Endothelial cell of umbilical vein (primary cell): Measurements from ENCODE around the gene PRDM2.

Experiments
- CTCF ChIP-seq, 2 donors: IDR thresholded peaks; 1 replicate in 1 of 2; 2 replicates in 1 of 2; pipeline ENCODE4 v1.5.1; 2011; ENCODE audit warnings: low read length in 2 of 2, mild to moderate bottlenecking in 2 of 2, moderate library complexity in 2 of 2, control low read depth in 1 of 2, inconsistent platforms in 1 of 2, low read depth in 1 of 2; ENCODE audit not compliant: insufficient read depth in 1 of 2; ENCODE audit errors: extremely low read depth in 1 of 2
- EZH2 ChIP-seq: IDR thresholded peaks from 2 replicates; pipeline ENCODE4 v1.6.1; 2012; ENCODE audit warnings: borderline replicate concordance, low read depth, mild to moderate bottlenecking, moderate library complexity, low read length, inconsistent platforms; ENCODE audit not compliant: severe bottlenecking
- FOS ChIP-seq: IDR thresholded peaks from 2 replicates; pipeline ENCODE4 v1.6.1; 2011; ENCODE audit warnings: mild to moderate bottlenecking, low read length, moderate library complexity, borderline replicate concordance; ENCODE audit not compliant: insufficient read depth
- GATA2 ChIP-seq: IDR thresholded peaks from 2 replicates; pipeline ENCODE4 v1.7.0; 2011; ENCODE audit warnings: low read depth, mild to moderate bottlenecking, moderate library complexity, mixed read lengths, low read length; ENCODE audit not compliant: insufficient read length, insufficient read depth
- JUN ChIP-seq: IDR thresholded peaks from 2 replicates; pipeline ENCODE4 v1.6.1; 2011; ENCODE audit warnings: borderline replicate concordance, low read depth; ENCODE audit not compliant: insufficient read length, insufficient read depth
- MAX ChIP-seq: IDR thresholded peaks from 2 replicates; pipeline ENCODE4 v1.6.1; 2011; ENCODE audit not compliant: insufficient read depth, insufficient read length
- MYC ChIP-seq: IDR thresholded peaks from one replicate; pipeline ENCODE4 v1.6.1; 2011; ENCODE audit warnings: mild to moderate bottlenecking, low read depth, low read length
- POLR2A ChIP-seq: IDR thresholded peaks from 2 replicates; pipeline ENCODE4 v1.6.1; 2012; ENCODE audit warnings: low read depth, mild to moderate bottlenecking, control low read depth, low read length
- POLR2AphosphoS5 ChIP-seq: IDR thresholded peaks from 2 replicates; pipeline ENCODE4 v1.6.1; 2012; ENCODE audit warnings: low read depth, mild to moderate bottlenecking, control low read depth, low read length, moderate library complexity; ENCODE audit not compliant: insufficient read depth

GRCh38 chr1:13873032-13873431, 173.0 kb downstream of the PRDM2 start:
- TF ChIP-seq MAX: no peak
- no peak for TF ChIP-seq CTCF (IDR thresholded peaks at IDR 0.05; ENCODE audit: extremely low read depth in 1 of 2, insufficient read depth in 1 of 2, low read depth in 1 of 2, low read length in 2 of 2)
- TF ChIP-seq POLR2A: no peak
- TF ChIP-seq POLR2AphosphoS5: no peak
- TF ChIP-seq MYC: no peak
- TF ChIP-seq EZH2: no peak
- no peak for TF ChIP-seq GATA2
- no peak for TF ChIP-seq JUN
- no peak for TF ChIP-seq FOS
